ENCODE results near the gene YIPF7. TPM values are rescaled to one million over a fixed set of nuclear protein-coding genes. Genes with fewer than 3 reads are reported as not detected.
A peak's percentile ranks its signal among the peaks of the same experiment; 100 is the strongest.

Gene YIPF7
- under 1 TPM; 0.17 to 0.38 (median 0.22) TPM for polyA plus RNA-seq (ENCODE audit: insufficient read length in 3 of 3)

DNA sequence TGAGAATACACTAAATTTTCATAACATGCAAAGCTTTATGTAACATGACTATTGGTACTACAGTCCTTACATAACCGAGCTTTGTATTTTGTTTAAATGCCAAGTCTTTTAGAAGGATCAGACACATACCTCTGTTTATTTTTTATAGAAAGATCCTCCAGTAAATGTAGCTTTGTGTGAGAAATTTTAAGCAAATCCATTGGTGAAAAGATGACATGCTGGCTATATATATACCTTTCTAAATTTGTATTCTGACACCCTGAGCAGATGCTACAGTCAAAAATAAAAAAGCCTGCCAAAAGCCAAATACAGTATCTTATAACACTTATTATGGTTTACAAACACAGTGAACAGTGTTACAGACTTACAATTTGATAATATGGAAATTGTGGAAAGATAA is at the start of gene YIPF7:
YIPF7 (minus strand) TSS at position 201 of the 400 bp plus-strand sequence. CDS start 1,525 bp downstream, outside the sequence.
- no peak for DNase-seq (ENCODE audit: low read depth in 3 of 3, low spot score in 2 of 3)

DNA sequence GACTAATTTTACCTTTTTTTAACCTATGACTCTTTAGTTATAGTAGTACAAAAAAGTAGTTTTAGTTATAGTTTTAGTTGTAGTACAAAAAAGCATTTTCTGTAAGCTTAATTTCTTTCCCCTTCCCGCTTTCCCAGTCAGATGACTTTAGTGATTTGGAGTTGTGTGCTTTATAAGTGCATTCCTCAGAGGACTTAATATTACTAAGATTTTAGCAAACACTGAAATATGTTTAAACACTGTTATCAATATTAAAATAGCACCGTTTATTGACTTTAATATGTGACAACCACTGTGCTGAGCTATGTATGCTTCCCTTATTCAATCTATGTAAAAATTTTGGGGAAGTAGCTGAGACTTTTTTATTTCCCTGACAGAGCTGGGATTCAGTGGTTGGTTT is 49.6 kb upstream of the YIPF7 start:
- DNase-seq (ENCODE audit: low read depth in 3 of 3, low spot score in 2 of 3), result no peak

GRCh38 chr4:44700427-44700826 is 49.0 kb upstream of the YIPF7 start:
- no peak for DNase-seq (ENCODE audit: low read depth in 3 of 3, low spot score in 2 of 3)

GRCh38 chr4:44684648-44685047 is 33.2 kb upstream of the YIPF7 start:
- no peak for DNase-seq (ENCODE audit: low read depth in 3 of 3, low spot score in 2 of 3)

DNA sequence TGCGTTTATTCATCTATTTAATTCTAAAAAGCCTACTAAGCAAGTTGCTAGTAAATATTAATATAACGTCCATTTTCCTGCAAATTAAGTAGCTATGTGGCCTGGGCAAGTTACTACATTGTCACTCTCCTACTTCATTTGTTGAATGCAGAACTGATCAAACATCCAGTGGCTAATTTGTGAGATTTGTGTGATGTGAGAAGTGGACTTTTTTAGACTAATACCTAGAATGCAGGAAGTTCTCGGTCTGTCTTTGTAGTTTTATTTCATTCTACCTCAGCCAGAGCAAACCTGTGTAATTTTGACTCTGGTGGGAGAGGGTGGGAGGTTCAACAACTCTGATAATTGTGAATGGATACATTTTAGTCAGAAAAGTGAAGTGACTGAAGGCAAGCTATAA is 27.6 kb upstream of the YIPF7 start:
- DNase-seq (ENCODE audit: low read depth in 3 of 3, low spot score in 2 of 3), result no peak

DNA sequence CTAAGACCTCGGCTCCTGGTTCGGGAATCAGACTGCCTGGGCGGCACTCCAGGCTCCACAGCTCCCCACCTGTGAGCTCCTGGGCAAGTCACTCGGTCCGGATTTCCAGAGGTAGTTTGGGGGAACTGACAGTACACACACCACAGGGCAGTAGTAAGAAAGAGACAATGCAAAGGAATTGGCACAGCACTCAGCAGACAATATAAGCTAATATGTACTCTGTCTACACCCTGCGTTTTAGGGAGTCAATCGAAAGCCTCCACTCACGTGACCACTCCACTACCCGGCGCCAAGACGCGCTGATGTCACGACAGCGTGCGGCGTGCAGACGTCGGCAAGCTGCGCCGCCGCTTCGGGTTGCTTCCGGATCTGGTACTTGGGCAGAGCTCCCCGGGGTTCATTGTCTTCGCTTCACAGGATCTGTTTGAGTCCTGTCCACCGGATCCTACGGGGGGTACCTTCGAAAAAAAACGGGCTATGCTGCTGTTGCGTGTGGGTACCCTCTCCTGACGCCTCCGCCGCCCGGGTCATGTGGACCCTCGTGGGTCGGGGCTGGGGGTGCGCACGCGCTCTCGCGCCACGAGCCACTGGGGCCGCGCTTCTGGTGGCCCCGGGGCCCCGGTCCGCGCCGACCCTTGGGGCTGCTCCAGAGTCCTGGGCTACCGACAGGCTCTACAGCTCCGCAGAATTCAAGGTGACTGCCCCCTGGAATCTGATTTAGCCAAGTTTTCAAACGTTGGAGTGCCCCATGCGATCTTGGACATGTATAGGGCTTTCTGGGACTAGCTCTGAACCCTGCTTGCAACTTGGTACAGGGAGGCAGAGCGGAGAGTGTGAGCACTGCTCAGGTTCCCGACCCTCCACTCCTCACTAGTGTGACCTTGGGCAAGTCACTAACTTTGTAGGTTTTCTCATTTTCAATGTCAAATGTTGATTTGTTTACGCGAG is 26.9 kb upstream of the YIPF7 start, which contains the start of gene GUF1:
GUF1 (plus strand) TSS at position 327 of the 948 bp plus-strand sequence; CDS start at position 530, 203 bp downstream.
- DNase-seq (ENCODE audit: low read depth in 3 of 3, low spot score in 2 of 3), result peak; percentile 79 to 86 (median 85)

GRCh38 chr4:44675366-44675765 is 23.9 kb upstream of the YIPF7 start:
- DNase-seq (ENCODE audit: low read depth in 3 of 3, low spot score in 2 of 3), result no peak

GRCh38 chr4:44674471-44674870 is 23.0 kb upstream of the YIPF7 start:
- no peak for DNase-seq (ENCODE audit: low read depth in 3 of 3, low spot score in 2 of 3)

DNA sequence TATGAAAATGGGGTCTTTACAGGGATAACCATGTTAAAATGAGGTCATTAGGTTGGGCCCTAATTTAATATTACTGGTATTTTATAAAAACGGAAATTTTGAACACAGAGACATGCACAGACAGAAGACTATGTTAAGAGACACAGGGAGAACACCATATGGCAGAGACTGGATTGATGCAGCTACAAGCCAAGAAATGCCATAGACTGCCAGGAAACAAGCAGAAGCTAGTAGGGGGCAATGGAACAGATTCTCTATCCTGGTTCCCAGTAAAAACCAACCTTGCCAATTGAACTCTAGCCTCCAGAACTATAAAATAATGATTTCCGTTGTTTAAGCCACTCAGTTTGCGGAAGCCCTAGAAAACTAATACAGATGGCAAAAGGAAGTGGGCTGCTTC is 20.2 kb upstream of the YIPF7 start:
- DNase-seq (ENCODE audit: low read depth in 3 of 3, low spot score in 2 of 3), result no peak

DNA sequence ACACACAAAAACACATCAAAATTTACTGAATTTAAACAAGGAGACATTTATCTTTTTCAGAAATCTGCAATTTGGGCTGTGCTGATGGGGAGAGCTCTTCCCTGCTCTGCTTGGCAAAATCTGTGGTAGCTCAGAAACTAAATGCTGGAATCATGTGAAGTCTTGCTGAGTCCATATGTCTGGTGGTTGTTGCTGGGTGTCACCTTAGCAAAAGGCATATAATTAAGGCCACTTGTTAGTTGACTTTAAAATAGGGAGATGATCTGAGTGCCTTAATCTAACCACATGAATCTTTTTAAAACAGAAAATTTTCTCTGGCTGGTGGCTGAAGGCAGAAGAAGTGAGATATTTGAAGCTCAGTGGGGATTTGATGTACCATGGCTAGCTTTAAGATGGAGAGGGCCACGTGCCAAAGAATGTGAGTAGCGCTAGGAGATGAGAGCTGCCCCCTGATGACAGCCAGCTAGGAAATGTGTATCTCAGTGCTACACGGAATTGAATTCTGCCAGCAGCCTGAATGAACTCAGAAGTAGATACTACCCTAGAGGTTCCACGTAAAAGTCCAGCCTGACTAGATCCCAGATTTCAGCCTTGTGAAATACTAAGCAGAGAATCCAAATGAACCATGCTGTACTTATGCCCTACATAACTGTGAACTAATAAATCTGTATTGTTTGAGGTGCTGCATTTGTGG is 19.2 kb upstream of the YIPF7 start:
- no peak for DNase-seq (ENCODE audit: low read depth in 3 of 3, low spot score in 2 of 3)

- no peak for DNase-seq (ENCODE audit: low read depth in 3 of 3, low spot score in 2 of 3)
These were observed 17.1 kb upstream of the YIPF7 start for GRCh38 chr4:44668526-44668925.

- no peak for DNase-seq (ENCODE audit: low read depth in 3 of 3, low spot score in 2 of 3)
These were observed 12.3 kb upstream of the YIPF7 start for GRCh38 chr4:44663539-44664263.

GRCh38 chr4:44662623-44663005 is 11.2 kb upstream of the YIPF7 start:
- no peak for DNase-seq (ENCODE audit: low read depth in 3 of 3, low spot score in 2 of 3)

DNA sequence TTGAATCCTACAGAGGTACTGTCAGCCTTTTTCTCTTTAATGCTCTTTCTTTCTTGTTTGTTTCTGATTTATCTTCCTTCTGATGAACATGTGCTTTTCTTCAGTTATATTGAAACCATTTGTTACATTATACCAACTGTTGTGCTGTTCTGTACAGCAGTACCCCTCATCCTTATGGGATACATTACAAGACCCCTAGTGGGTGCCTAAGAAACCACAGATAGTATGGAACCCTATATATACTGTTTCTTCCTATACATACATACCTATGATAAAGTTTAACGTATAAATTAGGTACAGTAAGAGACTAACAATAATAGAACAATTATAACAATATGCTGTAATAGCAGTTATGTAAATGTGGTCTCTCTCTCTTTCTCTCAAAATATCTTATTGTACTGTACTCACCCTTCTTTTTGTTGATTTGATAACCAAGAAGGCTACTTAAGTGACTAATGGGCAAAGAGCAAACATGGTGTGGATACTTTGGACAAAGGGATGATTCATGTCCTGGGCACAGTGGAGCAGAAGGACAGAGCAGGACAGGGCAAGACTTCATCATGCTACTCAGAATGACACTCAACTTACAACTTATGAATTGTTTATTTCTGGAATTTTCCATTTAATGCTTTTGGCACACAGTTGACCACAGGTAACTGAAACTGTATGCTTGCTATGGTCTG is 10.7 kb upstream of the YIPF7 start:
- no peak for DNase-seq (ENCODE audit: low read depth in 3 of 3, low spot score in 2 of 3)

- DNase-seq (ENCODE audit: low read depth in 3 of 3, low spot score in 2 of 3), result no peak
These were observed 9.0 kb upstream of the YIPF7 start for GRCh38 chr4:44660396-44660795.

GRCh38 chr4:44652002-44652401 is 577 bp upstream of the YIPF7 start:
- no peak for DNase-seq (ENCODE audit: low read depth in 3 of 3, low spot score in 2 of 3)

DNA sequence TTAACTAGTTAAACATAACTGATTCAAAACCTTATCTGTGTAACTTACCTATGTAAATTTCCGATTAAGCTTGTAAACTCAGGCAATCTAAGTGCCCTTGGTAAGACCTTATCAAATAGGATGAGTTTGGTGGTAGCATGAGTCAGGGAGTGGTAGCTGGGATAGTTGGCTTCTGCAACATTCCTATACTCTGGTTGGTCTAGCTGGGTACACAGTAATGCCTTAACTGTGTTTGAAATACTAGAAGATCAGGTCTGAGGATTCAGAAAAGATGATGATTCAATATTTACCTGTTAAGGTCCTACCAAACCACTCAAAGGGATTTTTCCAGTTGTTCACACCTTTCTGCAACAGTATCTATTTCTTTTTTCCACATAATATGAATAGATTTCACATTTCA is 5.3 kb downstream of the YIPF7 start:
- DNase-seq (ENCODE audit: low read depth in 3 of 3, low spot score in 2 of 3), result no peak

DNA sequence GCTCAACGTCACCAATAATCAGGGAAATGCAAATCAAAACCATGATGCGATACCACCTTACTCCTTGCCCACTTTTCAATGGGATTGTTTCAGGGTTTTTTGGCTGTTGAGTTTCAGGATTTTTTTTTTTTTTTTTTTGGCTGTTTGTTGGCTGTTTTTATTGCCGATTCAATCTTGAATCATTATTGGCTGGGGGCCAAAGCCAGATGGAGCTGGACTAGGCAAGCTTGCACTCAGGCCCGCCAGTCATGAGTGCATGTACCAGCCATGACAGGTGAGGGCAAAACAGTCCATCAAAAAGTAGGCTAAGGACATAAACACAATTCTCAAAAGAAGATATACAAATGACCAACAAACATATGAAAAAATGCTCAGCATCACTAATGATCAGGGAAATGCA is 13.3 kb downstream of the YIPF7 start:
- no peak for DNase-seq (ENCODE audit: low read depth in 3 of 3, low spot score in 2 of 3)

DNA sequence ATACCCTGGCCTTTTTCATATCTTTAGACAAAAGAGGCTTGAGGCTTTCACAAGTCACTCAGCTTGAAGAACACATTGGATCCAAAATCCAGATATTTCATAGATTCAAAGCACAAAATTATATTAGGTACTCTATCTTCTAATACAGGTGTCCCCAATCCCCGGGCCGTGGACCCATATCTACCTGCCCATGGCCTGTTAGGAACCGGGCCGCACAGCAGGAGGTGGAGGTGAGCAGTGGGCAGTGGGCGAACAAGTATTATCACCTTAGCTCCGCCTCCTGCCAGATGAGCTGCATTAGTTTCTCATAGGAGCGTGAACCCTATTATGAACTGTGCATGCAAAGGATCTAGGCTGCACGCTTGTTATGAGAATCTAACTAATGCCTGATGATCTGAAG is 18.7 kb downstream of the YIPF7 start:
- DNase-seq (ENCODE audit: low read depth in 3 of 3, low spot score in 2 of 3), result no peak

GRCh38 chr4:44632089-44632488 is 19.3 kb downstream of the YIPF7 start:
- no peak for DNase-seq (ENCODE audit: low read depth in 3 of 3, low spot score in 2 of 3)
